ENCODE data around the gene ZBTB9. TPM values are rescaled to one million over a fixed set of nuclear protein-coding genes. Genes with fewer than 3 reads are reported as not detected.

Gene ZBTB9
- total RNA-seq, 4 donors from 2014 or later, result 2.8 to 4.8 (median 3.3) TPM

- H3K4me3 ChIP-seq, result no peak overlapping the region
- peaks cover 0 to 16% (median 0%) of the 10 kb centered on the region in 4 donors for H3K27me3 ChIP-seq
- intact Hi-C loops (cut with DNase I), result no loop called here
- H3K9me3 ChIP-seq, result peaks cover 0 to 7% (median 0%) of the 10 kb centered on the region in 3 donors
- WGBS, 2 donors, result 83% methylated on average over 3 of the region's 23 CpGs; no CpG with 5 or more reads in 1 of the 2 donors
- DNase-seq, result no peak
- H3K4me1 ChIP-seq, result no peaks in the 10 kb centered on the region
- TF ChIP-seq POLR2A (IDR thresholded peaks at IDR 0.05) (no peak), CTCF (IDR thresholded peaks at IDR 0.05) (no peak)
- H3K36me3 ChIP-seq, result no peaks in the 10 kb centered on the region
- H3K27ac ChIP-seq, result no peak overlapping the region
These were observed 48.1 kb downstream of the ZBTB9 start for GRCh38 chr6:33502486-33502885.

- TF ChIP-seq CTCF (IDR thresholded peaks at IDR 0.05), result no peak
- TF ChIP-seq POLR2A (IDR thresholded peaks at IDR 0.05), result no peak
- intact Hi-C loops (cut with DNase I), result no loop called here
- H3K36me3 ChIP-seq, result no peaks in the 10 kb centered on the region
- H3K9me3 ChIP-seq, result peaks cover 0 to 7% (median 0%) of the 10 kb centered on the region in 3 donors
- H3K4me1 ChIP-seq, result peaks cover 0 to 3% (median 0%) of the 10 kb centered on the region in 3 donors
- peaks cover 0 to 6% (median 0%) of the 10 kb centered on the region in 4 donors for H3K27me3 ChIP-seq
- H3K27ac ChIP-seq, result no peak overlapping the region
- no peak for DNase-seq
- H3K4me3 ChIP-seq, result no peak overlapping the region
These were observed 50.1 kb downstream of the ZBTB9 start for GRCh38 chr6:33504486-33504885.

GRCh38 chr6:33505548-33506370 lies 51.4 kb downstream of the ZBTB9 start:
- H3K36me3 ChIP-seq, result no peaks in the 10 kb centered on the region
- WGBS, 2 donors, result 53 to 69% methylated on average over 7 of the region's 7 CpGs
- intact Hi-C loops (cut with DNase I), result no loop called here
- H3K27ac ChIP-seq, result no peak overlapping the region
- H3K27me3 ChIP-seq, result peaks cover 0 to 7% (median 0%) of the 10 kb centered on the region in 4 donors
- no peak for TF ChIP-seq POLR2A (IDR thresholded peaks at IDR 0.05)
- no peak for TF ChIP-seq CTCF (IDR thresholded peaks at IDR 0.05)
- H3K9me3 ChIP-seq, result peaks cover 0 to 7% (median 0%) of the 10 kb centered on the region in 3 donors
- DNase-seq, result no peak
- peaks cover 0 to 4% (median 0%) of the 10 kb centered on the region in 3 donors for H3K4me1 ChIP-seq
- H3K4me3 ChIP-seq, result no peak overlapping the region

Small RNAs within 50 kb of the gene (small RNA-seq; reads per million reads assigned to genes)
- 0 reads per million in 4 donors for gene ZBTB9

Other genes starting within 250 kb of the ZBTB9 start
- gene HSD17B8, start 249.9 kb upstream of the ZBTB9 start, total RNA-seq, result 10 to 100 TPM; 15.1 to 42.5 (median 26.3) TPM
- 10 to 100 TPM; 10.9 to 20.6 (median 13.9) TPM for gene RING1, start 246.1 kb upstream of the ZBTB9 start, total RNA-seq
- gene VPS52, start 182.7 kb upstream of the ZBTB9 start, total RNA-seq, result 10 to 100 TPM; 34.1 to 45.5 (median 39.8) TPM
- gene RPS18, start 182.5 kb upstream of the ZBTB9 start, total RNA-seq, result 1,000 to 10,000 TPM; 1,955 to 5,522 (median 4,042) TPM
- gene B3GALT4, start 177.5 kb upstream of the ZBTB9 start, total RNA-seq, result 10 to 100 TPM in 3 of 4 donors, 1 to 10 TPM in 1; 9.4 to 31.1 (median 15.0) TPM
- 10 to 100 TPM; 30.0 to 62.3 (median 55.6) TPM for gene WDR46, start 165.3 kb upstream of the ZBTB9 start, total RNA-seq
- 10 to 100 TPM; 28.6 to 71.0 (median 43.5) TPM for gene PFDN6, start 165.0 kb upstream of the ZBTB9 start, total RNA-seq
- 10 to 100 TPM; 54.9 to 78.7 (median 63.2) TPM for gene RGL2, start 155.6 kb upstream of the ZBTB9 start, total RNA-seq
- 100 to 1,000 TPM in 1 of 4 donors, 10 to 100 TPM in 3; 68.1 to 101 (median 77.0) TPM for gene TAPBP, start 140.5 kb upstream of the ZBTB9 start, total RNA-seq
- gene ZBTB22, start 136.8 kb upstream of the ZBTB9 start, total RNA-seq, result 10 to 100 TPM in 3 of 4 donors, 1 to 10 TPM in 1; 8.5 to 17.5 (median 14.8) TPM
- 10 to 100 TPM; 25.1 to 41.6 (median 36.3) TPM for gene DAXX, start 131.6 kb upstream of the ZBTB9 start, total RNA-seq
- 10 to 100 TPM in 2 of 4 donors, 1 to 10 TPM in 2; 9.6 to 38.9 (median 11.2) TPM for gene KIFC1, start 62.8 kb upstream of the ZBTB9 start, total RNA-seq
- gene PHF1, start 43.6 kb upstream of the ZBTB9 start, total RNA-seq, result 10 to 100 TPM in 3 of 4 donors, 1 to 10 TPM in 1; 8.1 to 48.6 (median 17.3) TPM
- gene CUTA, start 36.5 kb upstream of the ZBTB9 start, total RNA-seq, result 10 to 100 TPM; 46.0 to 93.1 (median 69.4) TPM
- 1 to 10 TPM; 3.3 to 8.6 (median 4.1) TPM for gene SYNGAP1, start 34.5 kb upstream of the ZBTB9 start, total RNA-seq
- 10 to 100 TPM; 14.3 to 26.2 (median 20.0) TPM for gene BAK1, start 125.7 kb downstream of the ZBTB9 start, total RNA-seq
- gene ITPR3, start 166.7 kb downstream of the ZBTB9 start, total RNA-seq, result 10 to 100 TPM; 21.8 to 39.2 (median 35.3) TPM